GM12865 (cell line): Measurements from ENCODE around the gene KRT71.

Source experiments
- DNase-seq: peaks from one replicate; pipeline ENCODE4 v3.0.0; 2010; ENCODE audit warnings: low read depth
- H3K4me3 ChIP-seq: 2 replicates; pipeline ENCODE4 v1.5.1; 2011; ENCODE audit warnings: mild to moderate bottlenecking, low read depth, low read length, control low read depth
- TF ChIP-seq, protein P1 (sequence below): IDR thresholded peaks from 2 replicates; pipeline ENCODE4 v1.5.1; 2011; ENCODE audit warnings: low read length, control low read depth, low read depth, inconsistent platforms; ENCODE audit not compliant: insufficient read depth; ENCODE audit errors: missing control alignments

KRT71 gene

DNA sequence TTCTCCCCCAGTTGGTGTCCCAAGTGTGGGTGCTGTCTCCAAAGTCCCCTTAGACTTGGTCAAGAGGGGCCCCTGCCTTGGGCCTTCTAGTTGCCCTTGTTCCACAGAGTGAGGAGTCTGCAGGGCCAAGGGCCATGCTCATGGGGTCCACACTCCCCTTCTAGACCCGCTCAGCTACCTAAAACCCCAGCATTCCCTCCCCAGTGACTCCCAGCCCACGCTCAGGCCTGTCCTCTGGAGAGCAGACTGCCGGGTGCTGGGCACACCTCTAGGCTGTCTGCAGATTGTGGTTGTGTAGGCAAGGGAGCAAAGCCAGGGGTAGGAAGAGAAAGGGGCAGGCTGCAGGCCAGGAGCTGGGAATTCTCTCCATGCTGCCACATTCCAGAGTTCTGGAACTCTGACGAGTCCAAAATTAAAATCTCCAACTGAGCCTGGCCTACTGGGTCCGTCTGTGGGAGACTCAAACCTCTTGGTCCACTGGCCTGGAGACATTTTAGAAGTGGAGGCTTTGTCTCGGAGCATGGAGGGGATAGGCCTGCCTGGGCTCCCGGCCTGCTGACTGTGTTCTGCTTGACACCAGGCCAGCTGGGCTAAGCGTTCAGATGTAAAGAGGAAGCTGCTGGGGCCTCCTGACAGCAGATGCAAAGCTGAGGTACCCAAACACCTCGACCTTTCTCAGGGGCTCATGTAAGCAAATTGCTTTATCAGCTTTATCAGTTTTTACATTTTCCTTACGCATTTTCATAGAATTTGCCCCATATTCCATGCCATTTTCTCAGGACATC is 19.1 kb downstream of the KRT71 start:
- no peak overlapping the region for H3K4me3 ChIP-seq
- TF ChIP-seq, protein P1, sequence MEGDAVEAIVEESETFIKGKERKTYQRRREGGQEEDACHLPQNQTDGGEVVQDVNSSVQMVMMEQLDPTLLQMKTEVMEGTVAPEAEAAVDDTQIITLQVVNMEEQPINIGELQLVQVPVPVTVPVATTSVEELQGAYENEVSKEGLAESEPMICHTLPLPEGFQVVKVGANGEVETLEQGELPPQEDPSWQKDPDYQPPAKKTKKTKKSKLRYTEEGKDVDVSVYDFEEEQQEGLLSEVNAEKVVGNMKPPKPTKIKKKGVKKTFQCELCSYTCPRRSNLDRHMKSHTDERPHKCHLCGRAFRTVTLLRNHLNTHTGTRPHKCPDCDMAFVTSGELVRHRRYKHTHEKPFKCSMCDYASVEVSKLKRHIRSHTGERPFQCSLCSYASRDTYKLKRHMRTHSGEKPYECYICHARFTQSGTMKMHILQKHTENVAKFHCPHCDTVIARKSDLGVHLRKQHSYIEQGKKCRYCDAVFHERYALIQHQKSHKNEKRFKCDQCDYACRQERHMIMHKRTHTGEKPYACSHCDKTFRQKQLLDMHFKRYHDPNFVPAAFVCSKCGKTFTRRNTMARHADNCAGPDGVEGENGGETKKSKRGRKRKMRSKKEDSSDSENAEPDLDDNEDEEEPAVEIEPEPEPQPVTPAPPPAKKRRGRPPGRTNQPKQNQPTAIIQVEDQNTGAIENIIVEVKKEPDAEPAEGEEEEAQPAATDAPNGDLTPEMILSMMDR, result no peak
- DNase-seq, result no peak

DNA sequence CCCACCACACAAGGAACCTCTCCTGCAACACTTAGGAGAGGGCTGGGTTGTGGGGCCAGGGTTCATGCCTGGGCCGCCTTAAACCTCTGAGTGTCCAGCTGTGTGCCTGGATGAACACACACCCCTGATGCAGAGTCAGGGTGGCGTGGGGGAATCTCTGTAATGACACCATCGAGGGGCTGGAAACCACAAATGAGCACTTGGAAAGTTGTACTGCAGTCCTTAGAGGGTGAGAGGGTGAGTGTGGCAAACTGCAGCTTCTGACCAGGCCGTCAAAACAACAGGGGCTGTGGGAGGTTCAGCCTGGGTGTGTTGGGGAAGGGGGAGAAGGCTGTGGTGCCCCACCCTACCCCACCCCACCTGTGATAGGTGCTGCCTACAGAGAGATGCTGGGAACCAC is 20.3 kb downstream of the KRT71 start:
- no peak overlapping the region for H3K4me3 ChIP-seq
- TF ChIP-seq, protein P1, result no peak
- no peak for DNase-seq

GRCh38 chr12:52531566-52532300 is 21.2 kb downstream of the KRT71 start:
- DNase-seq, result no peak
- H3K4me3 ChIP-seq, result no peak overlapping the region
- TF ChIP-seq, protein P1, result no peak

- TF ChIP-seq, protein P1, result no peak
- no peak for DNase-seq
- H3K4me3 ChIP-seq, result no peak overlapping the region
Observed at GRCh38 chr12:52530905-52531304, 22.0 kb downstream of the KRT71 start.

- DNase-seq, result no peak
- TF ChIP-seq, protein P1, result no peak
- no peak overlapping the region for H3K4me3 ChIP-seq
Observed at GRCh38 chr12:52530366-52530765, 22.6 kb downstream of the KRT71 start.

DNA sequence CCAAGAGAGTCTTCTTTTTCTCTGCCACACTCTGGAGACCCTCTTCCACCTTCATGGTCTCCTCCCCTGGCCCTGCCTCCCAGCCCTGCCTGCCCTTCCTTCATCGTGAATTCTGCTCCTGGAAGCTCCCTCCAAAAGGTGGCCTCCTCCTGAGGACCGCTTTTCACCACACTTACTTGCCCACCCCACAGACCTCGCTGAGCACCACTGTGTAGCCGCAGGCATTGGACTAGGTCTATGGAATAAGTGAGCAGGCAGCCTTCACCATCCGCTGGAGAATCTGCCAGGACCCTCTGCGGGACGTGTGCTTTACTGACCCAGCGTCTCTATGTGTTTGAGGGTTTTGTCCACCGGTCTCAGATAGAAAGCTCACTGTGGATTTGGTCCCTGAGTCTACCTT is 23.1 kb downstream of the KRT71 start:
- TF ChIP-seq, protein P1, result no peak
- DNase-seq, result no peak

More for the DNA sequence above, 23.1 kb downstream of the KRT71 start:
- no peak overlapping the region for H3K4me3 ChIP-seq
